Smooth muscle cell of the brain vasculature (primary cell): Measurements from ENCODE around the gene SARS1.

Source experiments
- DNase-seq: peaks from one replicate; pipeline ENCODE4 v3.0.0-alpha.2; 2012; ENCODE audit warnings: low read depth, low spot score

SARS1 gene

DNA sequence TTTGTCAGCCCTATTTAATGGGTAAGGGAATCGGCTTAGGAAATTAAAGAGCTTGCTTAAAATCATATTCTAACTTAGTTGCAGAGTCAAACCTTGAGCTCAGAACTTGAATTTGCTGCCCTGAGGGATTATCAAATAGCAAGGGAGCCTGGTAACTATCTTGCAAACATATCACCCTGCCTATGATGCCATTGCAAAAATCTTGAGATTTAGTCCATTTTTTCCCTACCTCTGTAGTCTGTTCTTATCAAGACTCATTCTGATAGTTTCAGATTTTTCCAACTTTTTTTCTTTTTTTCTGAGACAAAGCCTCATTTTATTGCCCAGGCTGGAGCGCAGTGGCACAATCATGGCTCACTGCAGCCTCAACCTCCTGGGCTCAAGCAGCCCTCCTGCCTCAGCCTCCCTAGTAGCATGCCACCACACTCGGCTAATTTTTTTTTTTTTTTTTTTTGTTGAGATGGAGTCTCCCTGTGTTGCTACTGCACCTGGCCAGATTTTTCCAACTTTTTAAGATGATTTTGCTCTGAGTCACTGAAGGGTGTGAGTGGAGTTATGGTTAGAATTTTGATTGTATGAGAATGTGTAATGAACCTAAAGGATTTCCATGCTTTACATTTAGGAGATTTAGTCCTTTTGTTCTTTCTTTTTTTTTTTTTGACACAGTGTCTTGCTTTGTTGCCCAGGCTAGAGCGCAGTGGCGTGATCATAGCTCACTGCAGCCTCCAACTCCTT, 12.2 kb downstream of the SARS1 start:
- DNase-seq, result no peak

DNA sequence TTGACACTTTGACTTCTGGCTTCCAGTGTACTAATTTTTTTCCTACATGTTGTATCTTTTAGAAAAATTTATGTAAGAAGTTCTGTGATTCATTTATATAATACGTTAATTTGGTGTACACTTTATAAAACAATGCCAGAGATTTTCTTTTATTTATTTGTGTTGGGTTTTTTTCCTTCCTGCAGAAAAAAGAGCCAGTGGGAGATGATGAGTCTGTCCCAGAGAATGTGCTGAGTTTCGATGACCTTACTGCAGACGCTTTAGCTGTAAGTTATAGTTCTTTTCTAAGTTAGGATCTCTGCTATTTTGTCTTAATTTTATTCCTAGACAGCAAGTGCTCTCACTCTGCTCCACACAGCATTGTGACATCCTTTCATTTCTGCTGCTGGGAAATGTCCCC, 14.4 kb downstream of the SARS1 start:
- DNase-seq, result no peak

DNA sequence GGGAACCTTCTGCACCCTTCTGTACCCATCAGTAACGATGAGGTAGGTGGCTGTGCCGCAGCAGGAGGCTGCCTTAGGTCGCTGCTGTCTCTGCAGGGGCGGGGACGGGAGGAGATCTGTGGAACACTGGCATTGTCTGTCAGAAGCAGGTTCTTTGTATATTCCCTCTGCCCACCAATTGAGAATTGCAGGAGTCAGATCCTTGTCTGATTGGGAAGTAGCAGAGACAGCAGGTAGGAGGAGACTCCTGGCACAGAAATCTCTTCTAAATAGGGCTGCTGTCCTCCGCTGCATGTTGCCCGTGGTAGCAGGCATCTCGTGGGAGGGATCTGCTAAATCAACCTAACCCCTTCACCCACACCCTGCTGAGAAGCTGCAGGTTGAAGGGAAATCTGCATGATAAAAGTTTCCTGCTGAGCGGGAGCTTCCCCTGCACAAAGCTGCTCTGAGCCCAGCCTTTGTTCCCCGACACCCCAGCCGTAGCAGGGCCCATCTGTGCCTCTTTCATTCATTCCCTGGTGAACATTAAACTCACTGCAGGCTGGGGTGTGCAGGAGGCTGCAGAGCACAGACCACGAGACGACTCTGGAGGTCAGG, 15.9 kb downstream of the SARS1 start:
- DNase-seq, result no peak

DNA sequence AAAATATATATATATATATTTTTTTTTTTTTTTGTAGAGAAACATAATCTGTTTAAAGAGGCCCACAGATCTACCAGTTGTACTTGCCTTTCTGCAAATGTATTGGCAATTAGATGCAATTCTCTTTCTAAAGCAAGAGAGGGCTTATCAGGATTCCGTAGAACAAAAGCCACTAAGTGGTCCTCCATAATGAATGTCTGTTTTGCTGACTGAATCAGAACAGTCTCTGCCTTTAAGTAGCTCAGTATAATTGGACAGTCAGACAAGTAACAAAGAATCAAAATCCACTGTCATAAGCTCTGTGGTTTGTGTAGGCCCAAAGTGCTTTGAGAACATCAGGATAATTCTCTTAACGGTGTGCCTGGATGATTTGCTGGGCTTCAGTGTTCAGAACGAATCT, 17.3 kb downstream of the SARS1 start:
- DNase-seq, result no peak

DNA sequence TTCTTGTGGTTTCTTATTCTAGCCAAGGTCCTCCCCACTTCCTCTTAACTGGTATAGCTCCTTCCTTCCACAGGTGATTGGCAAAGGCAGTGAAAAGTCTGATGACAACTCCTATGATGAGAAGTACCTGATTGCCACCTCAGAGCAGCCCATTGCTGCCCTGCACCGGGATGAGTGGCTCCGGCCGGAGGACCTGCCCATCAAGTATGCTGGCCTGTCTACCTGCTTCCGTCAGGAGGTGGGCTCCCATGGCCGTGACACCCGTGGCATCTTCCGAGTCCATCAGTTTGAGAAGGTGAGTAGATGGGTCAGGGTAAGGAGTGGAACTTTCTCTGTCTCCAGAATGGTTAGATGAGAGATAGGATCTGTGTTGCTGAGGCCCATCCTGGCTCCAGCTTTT, 21.4 kb downstream of the SARS1 start:
- no peak for DNase-seq

DNA sequence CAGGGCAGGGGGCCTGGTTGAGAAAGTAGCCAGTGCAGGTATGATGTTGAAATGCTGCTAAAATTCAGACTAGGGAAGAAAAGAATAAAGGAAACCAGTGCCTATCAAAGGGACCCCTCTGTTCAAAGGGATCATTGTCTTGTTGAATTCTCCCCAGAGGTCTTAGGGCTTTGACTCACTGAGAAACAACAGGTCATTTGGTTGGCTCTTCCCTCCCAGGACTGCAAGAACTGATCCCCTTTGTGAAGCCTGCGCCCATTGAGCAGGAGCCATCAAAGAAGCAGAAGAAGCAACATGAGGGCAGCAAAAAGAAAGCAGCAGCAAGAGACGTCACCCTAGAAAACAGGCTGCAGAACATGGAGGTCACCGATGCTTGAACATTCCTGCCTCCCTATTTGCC, 23.8 kb downstream of the SARS1 start:
- DNase-seq, result no peak

DNA sequence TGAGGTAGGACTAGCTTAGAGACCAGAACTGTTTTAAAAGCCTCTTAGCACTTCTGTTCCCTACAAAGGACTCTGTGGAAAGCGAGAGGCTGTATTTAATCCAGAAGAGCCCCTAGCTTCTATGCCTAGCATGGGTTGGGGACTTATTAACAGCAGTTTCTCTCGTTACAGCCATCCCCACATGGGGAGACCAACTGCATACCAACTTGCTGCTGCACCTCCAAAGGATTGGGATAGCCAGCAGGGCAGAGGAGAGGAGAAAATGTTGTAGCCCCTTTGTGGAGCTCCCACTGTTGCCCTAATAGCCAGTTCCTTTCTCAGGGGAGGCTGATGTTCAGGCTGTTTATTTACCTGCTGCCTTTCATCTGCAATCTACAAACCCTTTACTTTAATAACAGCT, 24.7 kb downstream of the SARS1 start:
- no peak for DNase-seq

DNA sequence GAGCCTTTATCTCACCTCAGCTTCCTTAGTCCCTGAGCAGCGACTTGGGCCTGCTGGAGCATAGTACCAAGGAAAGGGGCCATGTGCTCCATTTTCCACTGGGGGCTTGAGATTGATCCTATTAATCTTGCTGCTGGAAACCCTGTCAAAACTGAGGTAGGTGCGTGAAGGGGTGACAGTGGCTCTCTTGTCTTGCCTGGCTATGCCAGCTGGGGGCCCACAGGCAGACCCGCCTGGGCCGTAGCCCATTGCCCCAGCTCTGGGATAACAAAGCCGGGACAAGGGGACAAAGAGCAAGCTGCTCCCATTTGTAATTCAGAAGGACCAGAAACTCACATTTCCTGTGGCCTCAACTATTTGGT, 25.3 kb downstream of the SARS1 start:
- no peak for DNase-seq

DNA sequence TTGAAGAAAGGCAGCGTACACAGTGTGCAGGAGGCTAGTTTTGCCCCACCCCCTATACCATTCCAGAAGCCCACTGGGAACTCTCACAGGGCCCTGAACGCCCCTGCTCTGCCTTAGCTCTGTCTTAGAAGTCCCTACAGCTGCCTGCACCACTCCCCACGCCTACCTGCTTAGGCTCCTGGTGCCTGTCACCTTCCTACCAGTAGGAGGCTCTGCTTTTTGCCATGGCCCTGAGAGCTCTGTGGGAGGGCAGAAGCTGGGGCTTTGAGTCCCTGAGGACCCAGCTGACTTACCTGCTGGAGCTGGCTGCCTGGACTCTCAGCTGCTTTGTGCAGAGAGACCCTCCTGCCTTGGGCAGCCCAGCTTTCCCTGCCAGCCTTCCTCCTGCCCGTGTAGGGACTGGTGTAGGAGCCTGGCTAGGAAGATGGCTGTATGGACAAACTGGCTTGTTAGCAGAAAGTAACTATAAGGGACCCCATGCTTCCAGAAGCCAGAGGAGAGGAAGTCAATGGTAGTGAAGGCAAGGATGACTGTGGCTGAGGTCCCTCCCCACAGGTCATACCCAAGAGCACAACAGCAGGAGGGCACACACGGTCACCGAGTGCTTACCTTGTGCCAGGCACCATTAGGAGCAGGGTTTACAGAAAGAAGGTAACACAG, 25.8 kb downstream of the SARS1 start:
- DNase-seq, result no peak

DNA sequence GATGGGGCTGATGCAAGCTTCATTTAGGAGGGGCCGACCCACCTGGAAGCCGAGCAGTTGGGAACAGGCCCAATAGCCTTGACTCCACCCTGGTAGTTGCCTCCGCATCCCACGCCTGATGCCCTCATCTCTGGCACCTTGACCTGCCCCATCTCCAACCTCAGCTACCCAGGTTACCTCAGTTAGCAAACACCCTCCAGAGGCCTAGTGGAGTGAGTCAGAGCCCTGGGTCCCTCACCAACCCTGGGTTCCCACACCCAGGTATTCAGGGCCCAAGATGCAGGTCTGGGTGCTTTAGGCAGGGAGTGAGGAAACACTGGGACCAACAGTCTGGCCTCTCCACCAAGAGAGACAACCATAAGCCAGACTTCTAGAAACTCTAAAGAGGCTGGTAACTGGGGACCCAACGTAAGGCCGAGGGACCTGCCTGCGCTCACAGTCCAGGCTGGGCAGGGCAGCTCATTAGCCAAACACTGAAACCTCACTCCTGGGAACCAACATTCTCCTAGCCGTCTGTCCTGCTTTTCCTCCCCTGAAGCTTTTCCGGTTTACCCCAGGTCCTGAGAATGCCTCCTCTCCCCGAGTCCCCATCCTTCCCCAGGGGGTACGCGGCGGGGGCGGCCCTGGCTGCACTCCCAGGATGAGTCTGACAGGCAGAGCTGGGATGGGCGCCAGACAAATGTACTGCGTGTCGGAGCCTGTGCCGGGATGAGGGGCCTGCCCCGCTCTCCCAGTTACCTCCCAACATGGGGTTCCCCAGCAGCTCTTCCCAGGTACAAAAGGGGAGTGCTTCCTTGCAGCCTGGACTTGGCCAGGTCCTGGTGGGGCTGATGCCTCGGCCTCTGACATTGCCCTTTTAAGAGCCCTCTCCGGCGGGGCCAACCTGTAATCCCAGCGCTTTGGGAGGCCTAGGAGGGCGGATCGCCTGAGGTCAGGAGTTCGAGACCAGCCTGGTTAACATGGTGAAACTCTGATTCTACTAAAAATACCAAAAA, 26.7 kb downstream of the SARS1 start:
- no peak for DNase-seq

DNA sequence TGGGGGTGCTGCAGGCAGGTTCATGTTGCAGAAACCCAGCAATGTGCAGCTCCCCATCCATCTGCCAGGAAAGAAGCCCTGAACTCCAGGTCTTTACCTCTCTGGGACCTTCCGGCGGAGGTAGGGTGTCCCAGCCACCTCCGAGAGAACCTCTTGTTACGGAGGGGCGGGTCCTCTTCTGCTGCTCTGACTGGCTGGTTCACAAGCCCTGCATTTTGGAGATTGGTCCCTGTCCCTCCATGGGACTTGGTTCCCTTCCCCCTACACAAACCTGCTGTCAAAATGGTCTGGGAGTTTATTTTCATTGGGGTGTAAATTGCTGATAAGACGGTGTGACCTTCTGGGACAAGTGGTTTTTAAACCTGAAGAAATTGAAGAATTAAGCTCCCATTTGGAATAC, 27.6 kb downstream of the SARS1 start:
- no peak for DNase-seq

DNA sequence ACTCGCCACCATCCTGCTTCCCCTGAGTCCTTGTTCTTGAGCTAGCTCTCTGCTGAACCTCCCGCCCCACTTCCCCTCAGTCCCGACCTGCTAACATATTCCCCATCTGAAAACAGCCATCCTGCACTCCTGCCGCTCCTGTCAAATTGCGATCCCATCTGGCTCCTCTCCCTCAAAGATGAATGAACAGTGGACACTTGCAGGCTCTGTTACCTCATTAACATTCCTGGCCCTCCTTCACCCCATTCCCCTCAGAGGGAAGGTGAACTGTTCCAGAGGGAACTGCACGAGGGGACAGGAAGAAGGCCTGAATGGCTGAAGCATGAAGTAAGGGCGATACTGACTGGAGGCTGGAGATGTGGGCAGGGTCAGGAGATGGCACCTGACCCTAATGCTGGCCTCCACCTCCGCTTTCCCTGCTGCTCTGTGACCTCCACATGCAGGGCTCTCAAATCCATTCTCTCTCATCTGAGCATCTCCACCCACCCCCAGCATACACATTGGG, 28.2 kb downstream of the SARS1 start:
- no peak for DNase-seq

DNA sequence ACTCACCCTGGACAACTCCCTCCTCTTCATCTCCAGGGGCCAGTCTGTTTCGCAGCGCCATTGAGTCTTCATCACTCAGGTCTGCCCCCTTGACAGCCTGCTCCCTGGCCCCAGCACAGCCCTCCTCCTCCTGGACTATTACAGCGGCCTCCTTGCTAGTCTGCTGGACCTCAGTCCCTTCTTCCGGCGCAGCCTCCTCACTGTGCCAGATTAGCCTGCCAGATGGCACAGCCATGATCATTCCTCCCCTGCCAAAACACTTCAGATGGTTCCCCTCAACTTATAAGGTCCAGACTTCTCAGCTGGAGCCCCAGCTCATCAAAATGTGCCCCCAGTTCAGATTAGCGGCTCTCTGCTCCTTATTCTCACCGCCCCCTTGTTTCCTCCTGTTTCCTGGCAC, 28.7 kb downstream of the SARS1 start:
- no peak for DNase-seq

DNA sequence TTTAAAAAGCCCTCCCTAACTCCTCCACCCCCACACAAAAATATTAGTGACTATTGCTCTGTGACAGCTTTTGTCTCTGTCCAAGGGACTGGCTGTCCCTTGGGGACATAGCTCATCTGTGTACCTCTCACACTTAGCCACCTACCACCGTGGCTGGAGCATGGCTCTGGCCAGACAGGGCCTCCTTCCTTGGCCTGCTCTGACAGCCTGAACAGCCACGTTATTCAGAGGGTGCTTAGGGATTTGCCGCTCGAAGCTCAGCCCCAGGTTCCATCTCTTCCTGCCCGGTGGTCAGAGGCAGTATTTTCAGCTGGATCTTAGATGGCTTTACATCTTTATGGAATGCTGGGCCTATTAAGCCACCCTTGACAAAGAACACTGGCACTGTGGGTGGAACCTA, 29.5 kb downstream of the SARS1 start:
- no peak for DNase-seq

DNA sequence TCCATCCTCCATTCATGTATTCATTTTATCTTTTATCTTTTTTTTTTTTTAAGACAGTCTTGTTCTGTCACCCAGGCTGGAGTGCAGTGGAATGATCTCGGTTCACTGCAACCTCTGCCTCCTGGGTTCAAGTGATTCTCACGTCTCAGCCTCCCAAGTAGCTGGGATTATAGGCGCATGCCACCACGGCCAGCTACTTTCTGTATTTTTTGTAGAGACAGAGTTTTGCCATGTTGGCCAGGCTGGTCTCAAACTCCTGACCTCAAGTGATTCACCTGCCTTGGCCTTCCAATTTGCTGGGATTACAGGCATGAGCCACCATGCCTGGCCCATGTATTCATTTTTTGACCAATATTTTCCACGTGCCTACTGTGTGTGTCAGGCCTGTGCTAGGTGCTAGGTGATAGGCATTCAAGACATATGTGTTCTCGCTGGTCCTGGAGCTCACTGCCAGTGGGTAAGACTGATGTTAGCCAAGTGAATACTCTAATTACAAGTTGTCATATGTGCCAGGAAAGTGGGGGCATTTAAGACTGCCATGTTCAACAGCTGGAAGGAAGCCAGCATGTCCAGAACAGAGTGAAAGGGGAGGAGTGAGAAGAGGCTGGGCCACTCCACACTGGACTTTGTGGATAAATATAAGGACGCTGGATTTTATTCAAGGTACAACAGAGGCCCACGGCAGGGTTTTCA, 30.3 kb downstream of the SARS1 start:
- no peak for DNase-seq

DNA sequence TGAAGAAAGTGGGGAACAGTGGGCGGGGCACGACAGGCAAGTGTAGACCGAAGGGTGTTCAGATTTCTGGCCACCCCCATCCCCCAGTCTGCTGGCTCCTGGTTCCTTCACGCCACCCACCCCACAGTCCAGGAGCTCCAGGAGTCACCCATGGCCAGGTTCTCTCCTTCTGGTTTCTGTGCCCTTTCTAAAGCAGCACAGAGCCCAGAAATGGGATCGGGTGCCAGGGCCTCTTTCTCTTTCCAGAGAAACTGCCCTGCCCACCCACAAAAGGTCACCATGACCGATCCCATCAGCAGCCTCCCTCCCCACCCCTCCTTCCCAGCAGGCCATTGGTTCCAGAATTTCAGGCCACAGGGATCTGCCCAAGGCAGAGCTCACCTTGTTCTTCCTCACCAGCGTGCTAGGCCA, 32.4 kb downstream of the SARS1 start:
- no peak for DNase-seq

DNA sequence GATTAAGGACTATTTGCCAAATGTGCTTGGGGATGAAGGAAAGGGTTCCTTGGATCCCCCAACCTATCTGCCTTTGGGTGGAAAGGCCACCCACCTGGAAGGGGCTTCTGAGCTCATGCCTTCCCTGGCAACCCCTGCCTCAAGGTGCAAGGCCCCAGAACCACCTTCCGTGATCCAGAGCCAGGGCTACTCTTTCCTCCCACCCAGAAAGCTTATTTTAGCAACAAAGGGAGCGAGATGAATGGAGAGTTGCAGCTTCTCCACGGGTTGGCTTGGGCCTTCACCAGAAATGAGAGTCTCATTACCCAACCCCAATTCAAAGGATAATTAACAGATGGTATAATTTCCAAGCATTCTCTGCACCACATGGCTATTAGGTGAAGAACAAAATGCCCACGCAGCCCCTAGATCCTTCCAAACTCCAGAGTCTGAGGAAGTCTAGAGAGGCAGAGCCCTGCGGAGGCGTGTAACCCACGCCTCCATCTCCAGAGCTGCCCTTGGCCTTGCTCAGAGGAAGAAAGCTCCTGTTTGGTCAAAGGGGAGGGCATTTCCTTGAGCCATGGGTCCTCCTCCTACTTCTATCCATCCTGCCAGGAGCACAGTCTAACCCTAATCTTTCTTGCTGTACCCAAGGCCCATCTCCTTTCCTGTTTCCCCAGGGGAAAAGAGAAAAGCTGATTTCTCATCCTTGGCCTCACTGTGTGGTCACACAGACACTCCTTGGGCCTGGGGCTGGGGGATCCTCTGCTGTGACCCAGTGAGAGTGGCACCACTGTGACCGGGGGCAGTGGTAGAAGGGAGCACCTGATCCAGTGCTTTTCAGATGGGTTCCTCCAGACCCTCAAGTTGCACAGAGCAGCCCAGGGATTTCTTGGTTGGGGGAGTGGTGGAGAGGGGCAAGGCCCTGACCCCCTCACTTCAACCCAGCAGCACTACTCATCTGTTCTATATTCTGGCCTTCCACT, 34.0 kb downstream of the SARS1 start:
- DNase-seq, result no peak

DNA sequence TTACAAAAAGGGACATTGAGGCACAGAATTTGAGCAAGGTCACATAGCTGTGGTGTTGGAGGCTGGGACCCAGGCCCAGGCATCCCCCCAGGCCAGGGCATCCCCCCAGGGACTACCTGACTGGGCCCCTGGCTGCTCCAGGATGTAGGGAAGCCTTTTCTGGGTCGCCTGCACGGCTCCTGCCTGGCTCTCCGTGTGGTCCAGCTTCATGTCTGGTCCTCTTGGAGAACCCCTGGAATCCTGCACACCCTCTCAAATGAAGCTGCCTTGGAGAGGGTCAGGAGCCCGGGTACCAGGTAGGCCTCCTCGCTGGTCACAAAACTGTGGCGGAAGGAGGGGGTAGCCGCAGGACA, 34.7 kb downstream of the SARS1 start:
- no peak for DNase-seq

DNA sequence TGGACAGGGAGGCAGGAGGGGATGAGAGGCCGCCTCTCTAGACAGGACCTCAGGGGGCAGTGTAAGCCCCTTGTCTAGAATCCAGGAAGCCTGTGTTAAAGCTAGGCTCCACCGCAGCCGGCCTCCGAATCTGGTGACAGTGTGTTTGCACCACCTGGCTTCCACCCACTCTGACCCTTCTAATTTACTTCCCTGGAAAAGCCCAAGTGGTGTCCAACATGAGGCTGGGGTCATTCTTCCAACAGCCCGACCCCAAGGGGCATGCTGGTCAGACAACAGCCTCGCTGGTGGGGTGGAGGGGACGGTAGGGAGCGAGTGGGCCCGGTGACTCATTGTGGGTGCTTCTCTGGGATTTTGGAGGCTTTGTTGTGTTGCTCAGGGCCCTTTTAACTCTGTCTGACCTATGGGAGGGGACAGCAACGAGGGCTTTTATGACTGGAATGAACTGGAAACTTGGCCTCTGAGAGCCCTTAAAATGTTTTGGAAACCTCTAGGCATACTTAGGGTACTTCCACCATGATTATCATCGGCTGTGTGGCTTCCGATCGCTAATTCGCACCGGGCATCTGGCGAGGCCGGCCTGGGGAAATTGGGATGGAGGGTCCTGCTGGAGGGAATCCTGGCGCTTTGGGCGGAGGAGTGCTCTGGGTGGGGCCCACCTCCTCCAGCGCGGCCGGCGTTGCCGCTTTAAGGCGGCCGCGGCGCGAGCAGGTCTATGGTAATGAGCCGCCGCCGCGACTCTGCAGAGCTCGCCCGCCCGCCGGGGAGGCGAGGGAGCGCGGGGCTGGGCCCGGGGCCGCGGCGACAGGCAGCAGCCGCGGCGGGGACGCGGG, 35.3 kb downstream of the SARS1 start, which contains the start of gene CELSR2:
Gene CELSR2, plus strand, starts transcription at position 743 of the 833 bp plus-strand sequence. CDS start 541 bp downstream, outside the sequence.
- no peak for DNase-seq
